ENCODE data around the gene PLGRKT.

DNA sequence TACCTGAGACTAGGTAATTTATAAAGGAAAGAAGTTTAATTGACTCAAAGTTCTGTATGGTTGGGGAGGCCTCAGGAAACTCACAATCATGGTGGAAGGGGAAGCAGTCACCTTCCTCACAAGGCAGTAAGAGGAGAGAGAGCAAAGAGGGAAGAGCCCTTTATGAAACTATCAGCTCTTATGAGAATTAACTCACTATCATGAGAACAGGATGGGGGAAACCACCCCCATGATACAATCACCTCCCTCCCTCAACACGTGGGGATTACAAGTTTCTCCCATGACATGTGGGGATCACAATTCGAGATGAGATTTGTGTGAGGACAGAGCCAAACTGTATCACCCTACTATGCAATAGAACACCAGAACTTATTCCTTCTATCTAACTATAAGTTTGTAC, 40.5 kb upstream of the PLGRKT start:
- no peak for TF ChIP-seq KAT7 (CRISPR knock-in tag; IDR thresholded peaks at IDR 0.05; ENCODE audit: borderline replicate concordance)
- TF ChIP-seq, protein P1, sequence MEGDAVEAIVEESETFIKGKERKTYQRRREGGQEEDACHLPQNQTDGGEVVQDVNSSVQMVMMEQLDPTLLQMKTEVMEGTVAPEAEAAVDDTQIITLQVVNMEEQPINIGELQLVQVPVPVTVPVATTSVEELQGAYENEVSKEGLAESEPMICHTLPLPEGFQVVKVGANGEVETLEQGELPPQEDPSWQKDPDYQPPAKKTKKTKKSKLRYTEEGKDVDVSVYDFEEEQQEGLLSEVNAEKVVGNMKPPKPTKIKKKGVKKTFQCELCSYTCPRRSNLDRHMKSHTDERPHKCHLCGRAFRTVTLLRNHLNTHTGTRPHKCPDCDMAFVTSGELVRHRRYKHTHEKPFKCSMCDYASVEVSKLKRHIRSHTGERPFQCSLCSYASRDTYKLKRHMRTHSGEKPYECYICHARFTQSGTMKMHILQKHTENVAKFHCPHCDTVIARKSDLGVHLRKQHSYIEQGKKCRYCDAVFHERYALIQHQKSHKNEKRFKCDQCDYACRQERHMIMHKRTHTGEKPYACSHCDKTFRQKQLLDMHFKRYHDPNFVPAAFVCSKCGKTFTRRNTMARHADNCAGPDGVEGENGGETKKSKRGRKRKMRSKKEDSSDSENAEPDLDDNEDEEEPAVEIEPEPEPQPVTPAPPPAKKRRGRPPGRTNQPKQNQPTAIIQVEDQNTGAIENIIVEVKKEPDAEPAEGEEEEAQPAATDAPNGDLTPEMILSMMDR (IDR thresholded peaks at IDR 0.05): no peak
- no peak for TF ChIP-seq ZNF121 (CRISPR knock-in tag; IDR thresholded peaks at IDR 0.05)
- TF ChIP-seq, protein P2, sequence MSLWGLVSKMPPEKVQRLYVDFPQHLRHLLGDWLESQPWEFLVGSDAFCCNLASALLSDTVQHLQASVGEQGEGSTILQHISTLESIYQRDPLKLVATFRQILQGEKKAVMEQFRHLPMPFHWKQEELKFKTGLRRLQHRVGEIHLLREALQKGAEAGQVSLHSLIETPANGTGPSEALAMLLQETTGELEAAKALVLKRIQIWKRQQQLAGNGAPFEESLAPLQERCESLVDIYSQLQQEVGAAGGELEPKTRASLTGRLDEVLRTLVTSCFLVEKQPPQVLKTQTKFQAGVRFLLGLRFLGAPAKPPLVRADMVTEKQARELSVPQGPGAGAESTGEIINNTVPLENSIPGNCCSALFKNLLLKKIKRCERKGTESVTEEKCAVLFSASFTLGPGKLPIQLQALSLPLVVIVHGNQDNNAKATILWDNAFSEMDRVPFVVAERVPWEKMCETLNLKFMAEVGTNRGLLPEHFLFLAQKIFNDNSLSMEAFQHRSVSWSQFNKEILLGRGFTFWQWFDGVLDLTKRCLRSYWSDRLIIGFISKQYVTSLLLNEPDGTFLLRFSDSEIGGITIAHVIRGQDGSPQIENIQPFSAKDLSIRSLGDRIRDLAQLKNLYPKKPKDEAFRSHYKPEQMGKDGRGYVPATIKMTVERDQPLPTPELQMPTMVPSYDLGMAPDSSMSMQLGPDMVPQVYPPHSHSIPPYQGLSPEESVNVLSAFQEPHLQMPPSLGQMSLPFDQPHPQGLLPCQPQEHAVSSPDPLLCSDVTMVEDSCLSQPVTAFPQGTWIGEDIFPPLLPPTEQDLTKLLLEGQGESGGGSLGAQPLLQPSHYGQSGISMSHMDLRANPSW (CRISPR knock-in tag; conservative IDR thresholded peaks at IDR 0.05; ENCODE audit: low read depth): no peak
- TF ChIP-seq, protein P3, sequence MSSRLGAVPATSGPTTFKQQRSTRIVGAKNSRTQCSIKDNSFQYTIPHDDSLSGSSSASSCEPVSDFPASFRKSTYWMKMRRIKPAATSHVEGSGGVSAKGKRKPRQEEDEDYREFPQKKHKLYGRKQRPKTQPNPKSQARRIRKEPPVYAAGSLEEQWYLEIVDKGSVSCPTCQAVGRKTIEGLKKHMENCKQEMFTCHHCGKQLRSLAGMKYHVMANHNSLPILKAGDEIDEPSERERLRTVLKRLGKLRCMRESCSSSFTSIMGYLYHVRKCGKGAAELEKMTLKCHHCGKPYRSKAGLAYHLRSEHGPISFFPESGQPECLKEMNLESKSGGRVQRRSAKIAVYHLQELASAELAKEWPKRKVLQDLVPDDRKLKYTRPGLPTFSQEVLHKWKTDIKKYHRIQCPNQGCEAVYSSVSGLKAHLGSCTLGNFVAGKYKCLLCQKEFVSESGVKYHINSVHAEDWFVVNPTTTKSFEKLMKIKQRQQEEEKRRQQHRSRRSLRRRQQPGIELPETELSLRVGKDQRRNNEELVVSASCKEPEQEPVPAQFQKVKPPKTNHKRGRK (CRISPR knock-in tag; IDR thresholded peaks at IDR 0.05; ENCODE audit: borderline replicate concordance): no peak
- no peak for TF ChIP-seq NFYB (CRISPR knock-in tag; conservative IDR thresholded peaks at IDR 0.05; ENCODE audit: low read depth)
- TF ChIP-seq, protein P4, sequence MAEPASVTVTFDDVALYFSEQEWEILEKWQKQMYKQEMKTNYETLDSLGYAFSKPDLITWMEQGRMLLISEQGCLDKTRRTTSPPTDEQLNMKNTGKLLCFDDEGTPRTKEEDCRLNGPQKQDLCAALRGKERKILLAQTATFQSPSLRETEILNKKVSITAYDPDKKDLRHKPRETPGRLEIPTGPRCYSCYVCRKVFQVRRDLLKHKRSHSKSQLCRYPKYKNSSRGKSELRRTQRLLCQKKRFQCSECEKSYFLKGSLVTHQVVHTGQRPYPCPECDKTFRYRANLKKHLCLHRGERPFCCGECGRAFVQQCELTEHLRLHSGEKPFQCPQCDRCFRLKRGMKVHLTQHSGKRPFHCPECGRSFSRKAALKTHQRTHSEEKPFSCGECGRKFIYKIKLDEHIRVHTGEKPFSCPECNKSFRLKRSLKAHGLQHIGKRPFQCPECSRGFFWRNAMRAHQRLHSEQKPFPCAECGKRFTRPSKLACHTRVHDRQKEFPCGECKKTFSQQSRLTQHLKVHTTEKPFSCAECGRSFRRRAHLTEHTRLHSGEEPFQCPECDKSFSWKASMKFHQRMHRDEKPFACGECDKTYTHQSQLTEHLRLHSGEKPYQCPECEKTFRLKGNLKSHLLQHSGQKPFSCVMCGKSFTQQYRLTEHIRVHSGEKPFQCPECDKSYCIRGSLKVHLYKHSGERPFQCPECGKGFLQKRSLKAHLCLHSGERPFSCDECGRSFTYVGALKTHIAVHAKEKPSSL (CRISPR knock-in tag; conservative IDR thresholded peaks at IDR 0.05): no peak
- TF ChIP-seq NR1H2 (CRISPR knock-in tag; IDR thresholded peaks at IDR 0.05): no peak
- TF ChIP-seq, protein P5, sequence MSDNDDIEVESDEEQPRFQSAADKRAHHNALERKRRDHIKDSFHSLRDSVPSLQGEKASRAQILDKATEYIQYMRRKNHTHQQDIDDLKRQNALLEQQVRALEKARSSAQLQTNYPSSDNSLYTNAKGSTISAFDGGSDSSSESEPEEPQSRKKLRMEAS (CRISPR knock-in tag; IDR thresholded peaks at IDR 0.05): no peak
- no peak for TF ChIP-seq ETV6 (CRISPR knock-in tag; IDR thresholded peaks at IDR 0.05)
- no peak for TF ChIP-seq JAZF1 (CRISPR knock-in tag; IDR thresholded peaks at IDR 0.05)
- TF ChIP-seq, protein P6, sequence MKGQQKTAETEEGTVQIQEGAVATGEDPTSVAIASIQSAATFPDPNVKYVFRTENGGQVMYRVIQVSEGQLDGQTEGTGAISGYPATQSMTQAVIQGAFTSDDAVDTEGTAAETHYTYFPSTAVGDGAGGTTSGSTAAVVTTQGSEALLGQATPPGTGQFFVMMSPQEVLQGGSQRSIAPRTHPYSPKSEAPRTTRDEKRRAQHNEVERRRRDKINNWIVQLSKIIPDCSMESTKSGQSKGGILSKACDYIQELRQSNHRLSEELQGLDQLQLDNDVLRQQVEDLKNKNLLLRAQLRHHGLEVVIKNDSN (CRISPR knock-in tag; IDR thresholded peaks at IDR 0.05): no peak
